ENCODE measurements around the gene RNF123.

The RNF123 gene

GRCh38 chr3:49658711-49659110, 30.6 kb upstream of the RNF123 start:
- DNase-seq (ENCODE audit: low spot score) = no peak

- no peak for DNase-seq (ENCODE audit: low spot score)
Measured at GRCh38 chr3:49659756-49660155, 29.6 kb upstream of the RNF123 start.

- no peak for DNase-seq (ENCODE audit: low spot score)
Measured at GRCh38 chr3:49661281-49661680, 28.1 kb upstream of the RNF123 start.

DNA sequence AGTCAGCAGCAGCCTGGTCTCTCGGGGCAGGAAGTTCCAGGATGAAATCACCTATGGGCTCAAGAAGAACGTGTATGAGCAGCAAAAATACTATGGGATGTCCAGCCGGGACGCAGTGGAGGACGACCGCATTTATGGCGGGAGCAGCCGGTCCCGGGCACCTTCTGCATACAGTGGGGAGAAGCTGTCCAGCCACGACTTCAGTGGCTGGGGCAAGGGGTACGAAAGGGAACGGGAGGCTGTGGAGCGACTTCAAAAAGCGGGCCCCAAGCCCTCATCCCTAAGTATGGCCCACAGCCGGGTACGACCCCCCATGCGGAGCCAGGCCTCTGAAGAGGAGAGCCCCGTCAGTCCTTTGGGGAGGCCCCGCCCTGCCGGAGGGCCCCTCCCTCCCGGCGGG, 27.3 kb upstream of the RNF123 start:
- no peak for DNase-seq (ENCODE audit: low spot score)

- DNase-seq (ENCODE audit: low spot score) = no peak
Measured at GRCh38 chr3:49662720-49663413, 26.5 kb upstream of the RNF123 start.

- no peak for DNase-seq (ENCODE audit: low spot score)
Measured at GRCh38 chr3:49663831-49664230, 25.5 kb upstream of the RNF123 start.

DNA sequence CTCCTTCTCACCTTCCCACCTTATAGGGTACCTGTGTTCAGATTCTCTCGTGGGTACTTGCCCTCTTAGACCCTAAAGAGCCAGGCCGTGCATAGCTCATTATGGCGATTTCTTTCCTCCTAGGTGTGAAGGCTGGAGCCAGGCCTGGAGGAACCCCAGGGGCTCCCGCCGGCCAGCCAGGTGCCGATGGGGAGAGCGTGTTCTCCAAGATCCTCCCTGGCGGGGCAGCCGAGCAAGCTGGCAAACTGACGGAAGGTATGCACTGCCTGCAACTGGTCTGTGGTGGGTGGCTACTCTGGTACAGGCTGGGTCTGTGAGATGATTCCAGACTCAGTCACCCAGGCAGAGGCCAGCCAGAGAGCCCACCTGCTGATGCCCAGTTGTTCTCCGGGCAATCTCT, 25.1 kb upstream of the RNF123 start:
- no peak for DNase-seq (ENCODE audit: low spot score)

GRCh38 chr3:49665822-49666519, 23.4 kb upstream of the RNF123 start:
- no peak for DNase-seq (ENCODE audit: low spot score)

DNA sequence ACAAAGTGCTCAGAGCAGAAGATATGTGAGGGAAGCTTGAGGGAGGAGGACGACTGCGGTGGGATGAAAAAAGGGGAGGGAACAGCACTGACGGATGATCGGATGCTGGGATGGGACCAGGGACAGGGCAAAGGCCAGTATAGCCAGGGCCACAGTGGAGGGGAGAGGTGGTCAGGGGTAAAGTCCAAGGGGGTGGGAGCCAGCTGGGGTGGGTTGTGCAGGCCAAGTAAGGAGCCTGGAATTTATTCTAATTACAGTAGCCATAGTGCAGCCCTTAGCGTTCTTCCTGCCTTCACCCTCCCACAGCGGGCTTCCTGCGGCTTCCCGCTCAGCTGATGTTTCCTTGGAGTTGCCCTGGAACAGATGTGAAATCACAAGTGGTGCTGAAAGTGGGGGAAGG, 22.8 kb upstream of the RNF123 start:
- no peak for DNase-seq (ENCODE audit: low spot score)

DNA sequence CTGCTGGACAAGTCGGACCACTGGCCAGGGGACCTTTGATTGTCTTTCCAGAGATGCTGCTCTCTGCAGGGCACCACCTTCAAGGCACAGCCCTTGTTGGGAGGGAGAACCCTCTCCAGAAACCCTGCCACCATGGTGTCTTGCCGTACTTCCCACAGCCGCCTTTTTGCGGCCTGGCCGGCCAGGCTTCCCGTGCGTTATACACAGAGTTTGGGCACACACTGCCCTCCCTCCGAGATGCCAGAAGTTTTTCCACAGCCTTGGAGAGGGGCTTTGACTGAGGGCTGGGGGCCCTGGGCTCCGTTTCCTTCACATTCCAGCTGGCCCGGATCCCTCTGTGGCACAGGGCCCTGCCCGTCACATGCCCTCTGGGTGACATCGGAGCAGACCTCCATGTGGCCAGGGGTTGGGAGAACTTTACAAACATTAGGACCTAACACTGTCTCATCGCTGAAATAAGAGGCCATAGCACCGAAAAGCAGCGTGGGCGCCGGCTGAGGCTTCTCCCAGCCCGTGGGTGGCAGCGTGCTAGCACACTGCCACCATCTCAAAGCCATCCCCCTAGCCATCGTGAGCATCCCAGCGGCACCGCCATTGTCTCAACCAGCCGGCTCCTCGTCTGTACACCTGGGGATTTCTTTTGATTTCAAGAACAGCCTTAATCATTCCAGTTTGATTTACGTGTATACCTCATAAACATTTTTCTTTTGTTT, 21.5 kb upstream of the RNF123 start:
- peak; percentile 29 for DNase-seq (ENCODE audit: low spot score)

DNA sequence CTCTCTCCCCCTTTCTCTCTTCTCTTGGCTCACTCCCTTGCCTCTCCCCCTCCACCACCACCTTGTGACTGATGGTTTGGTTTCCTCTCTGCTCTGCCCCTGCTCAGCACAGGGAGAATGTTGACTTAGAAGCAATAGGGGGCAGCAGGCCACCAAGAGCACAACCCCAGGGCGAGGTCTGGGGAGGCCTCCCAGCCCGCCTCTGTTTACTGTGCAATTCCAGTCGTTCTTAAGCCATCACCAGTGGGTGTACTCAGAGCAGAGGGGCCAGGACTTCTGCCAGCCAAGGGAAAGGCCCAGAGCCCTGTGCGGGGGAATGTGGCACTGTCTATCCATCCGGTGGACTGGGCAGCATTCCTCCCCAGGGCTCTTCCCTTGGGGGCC, 21.0 kb upstream of the RNF123 start:
- DNase-seq (ENCODE audit: low spot score) = no peak

GRCh38 chr3:49668861-49669260, 20.5 kb upstream of the RNF123 start:
- no peak for DNase-seq (ENCODE audit: low spot score)

DNA sequence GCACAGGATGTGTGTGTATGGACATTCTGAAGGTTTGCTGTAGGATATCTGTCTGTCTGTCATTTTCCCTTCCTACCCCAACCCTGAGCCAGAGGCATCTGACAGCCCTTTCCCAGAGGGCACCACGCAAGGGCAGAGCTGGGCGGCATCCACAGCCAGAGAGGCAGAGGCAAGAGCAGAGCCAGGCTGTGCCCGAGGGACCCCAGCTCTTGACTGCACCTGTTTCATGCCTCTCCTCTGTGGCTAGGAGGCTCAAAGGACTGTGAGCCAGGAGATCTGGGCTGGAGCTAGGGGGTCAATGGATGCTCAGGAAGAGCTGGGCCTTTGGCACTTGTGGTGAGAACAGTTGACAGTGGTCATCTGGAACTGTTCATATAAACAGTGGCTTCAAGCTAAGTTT, 20.0 kb upstream of the RNF123 start:
- no peak for DNase-seq (ENCODE audit: low spot score)

- DNase-seq (ENCODE audit: low spot score) = no peak
Measured at GRCh38 chr3:49670940-49671290, 18.4 kb upstream of the RNF123 start.

GRCh38 chr3:49671291-49672288, 17.8 kb upstream of the RNF123 start:
- peak; percentile 78 for DNase-seq (ENCODE audit: low spot score)

GRCh38 chr3:49673121-49673714, 16.1 kb upstream of the RNF123 start:
- DNase-seq (ENCODE audit: low spot score) = no peak

DNA sequence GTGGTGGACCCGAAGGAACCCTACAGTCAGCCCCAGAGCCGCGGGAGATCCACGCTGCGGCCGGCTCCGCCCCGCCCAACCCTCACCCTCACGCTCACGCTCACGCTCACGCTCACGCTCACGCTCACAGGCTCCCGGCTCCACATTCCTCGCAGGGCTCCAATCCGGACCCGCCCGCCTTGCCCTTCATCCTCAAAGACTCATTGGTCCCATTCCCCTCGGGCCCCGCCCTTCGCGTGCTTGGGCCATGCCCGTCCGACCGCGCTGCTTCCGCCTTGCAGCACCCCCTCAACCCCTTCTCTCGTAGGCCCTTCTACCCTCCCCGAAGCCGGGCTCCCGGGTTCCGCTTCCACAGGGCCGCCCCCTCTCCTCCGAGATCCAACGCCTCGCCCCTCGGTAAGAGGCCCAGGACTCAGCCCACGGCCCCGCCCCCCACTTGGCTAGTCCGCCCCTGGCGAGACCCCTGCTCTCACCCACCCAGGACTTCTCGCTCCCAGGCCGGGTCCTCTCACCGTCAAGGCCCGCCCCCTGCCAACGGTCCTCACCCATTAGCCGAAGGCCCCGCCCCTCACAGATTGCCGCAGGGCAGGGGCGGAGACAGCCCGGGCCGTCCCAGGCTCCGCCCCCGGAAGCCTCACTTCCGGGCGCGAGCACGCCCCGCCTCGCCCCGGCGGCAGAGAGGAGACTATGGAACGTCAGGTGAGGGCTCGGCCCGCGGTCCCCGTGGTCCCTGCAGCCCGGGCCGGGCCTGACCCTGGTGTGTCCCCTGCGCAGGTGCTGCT, 15.5 kb upstream of the RNF123 start, which contains the start of gene APEH:
APEH (plus strand) TSS at position 637 of the 782 bp plus-strand sequence; CDS start at position 688, 51 bp downstream.
- DNase-seq (ENCODE audit: low spot score) = peak; percentile 95

- no peak for DNase-seq (ENCODE audit: low spot score)
Measured at GRCh38 chr3:49674497-49674983, 14.8 kb upstream of the RNF123 start.

GRCh38 chr3:49675912-49676311, 13.4 kb upstream of the RNF123 start:
- no peak for DNase-seq (ENCODE audit: low spot score)

DNA sequence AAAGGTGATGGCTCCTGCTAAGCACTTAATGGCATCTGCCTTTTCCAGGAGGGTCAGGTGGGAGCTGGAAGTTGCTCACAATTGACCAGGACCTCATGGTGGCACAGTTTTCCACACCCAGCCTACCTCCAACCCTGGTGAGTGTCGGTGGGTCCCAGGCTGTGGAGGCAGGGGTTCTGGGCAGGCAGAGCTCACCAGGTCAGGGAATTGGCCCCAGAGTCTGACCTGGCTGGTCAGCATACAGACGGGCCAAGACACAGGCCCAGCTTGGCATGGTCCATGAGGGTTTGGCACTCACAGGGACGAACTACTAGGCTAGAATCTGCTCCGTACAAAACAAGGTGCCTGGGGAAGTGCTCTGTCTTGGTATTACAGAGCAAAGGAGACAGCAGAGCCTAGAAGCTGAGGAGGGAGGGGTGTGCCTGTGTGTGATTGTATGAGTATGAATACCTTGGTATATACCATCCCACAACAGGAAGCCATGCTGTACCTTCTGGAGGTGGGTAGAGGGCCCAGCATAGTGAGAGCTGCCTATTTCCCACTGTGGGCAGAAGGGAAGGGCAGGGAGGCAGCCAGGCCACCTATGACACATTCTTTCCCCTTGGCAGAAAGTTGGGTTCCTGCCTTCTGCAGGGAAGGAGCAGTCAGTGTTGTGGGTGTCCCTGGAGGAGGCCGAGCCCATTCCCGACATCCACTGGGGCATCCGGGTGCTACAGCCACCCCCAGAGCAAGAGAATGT, 8.7 kb upstream of the RNF123 start:
- DNase-seq (ENCODE audit: low spot score) = no peak
